Esophagus squamous epithelium (tissue), 4 donors: ENCODE results near the gene RND1.

ENCODE experiments used
- POLR2A ChIP-seq, 4 donors: fragments of 450-650 bp; IDR thresholded peaks; one replicate each; pipeline ENCODE4 v1.6.1; 2017; ENCODE audit warnings: antibody characterized with exemption in 4 of 4, mild to moderate bottlenecking in 4 of 4, moderate library complexity in 3 of 4
- TF ChIP-seq, protein P1 (sequence below), 6 experiments: fragments of 450-650 bp in 4 of 6; fragments of 200-600 bp in 2 of 6; sonication (generic) in 2 of 6; IDR thresholded peaks; one replicate each; pipeline ENCODE4 v1.5.1; 2016 to 2019; ENCODE audit warnings: antibody characterized with exemption in 6 of 6, mild to moderate bottlenecking in 4 of 6, moderate library complexity in 4 of 6

DNA sequence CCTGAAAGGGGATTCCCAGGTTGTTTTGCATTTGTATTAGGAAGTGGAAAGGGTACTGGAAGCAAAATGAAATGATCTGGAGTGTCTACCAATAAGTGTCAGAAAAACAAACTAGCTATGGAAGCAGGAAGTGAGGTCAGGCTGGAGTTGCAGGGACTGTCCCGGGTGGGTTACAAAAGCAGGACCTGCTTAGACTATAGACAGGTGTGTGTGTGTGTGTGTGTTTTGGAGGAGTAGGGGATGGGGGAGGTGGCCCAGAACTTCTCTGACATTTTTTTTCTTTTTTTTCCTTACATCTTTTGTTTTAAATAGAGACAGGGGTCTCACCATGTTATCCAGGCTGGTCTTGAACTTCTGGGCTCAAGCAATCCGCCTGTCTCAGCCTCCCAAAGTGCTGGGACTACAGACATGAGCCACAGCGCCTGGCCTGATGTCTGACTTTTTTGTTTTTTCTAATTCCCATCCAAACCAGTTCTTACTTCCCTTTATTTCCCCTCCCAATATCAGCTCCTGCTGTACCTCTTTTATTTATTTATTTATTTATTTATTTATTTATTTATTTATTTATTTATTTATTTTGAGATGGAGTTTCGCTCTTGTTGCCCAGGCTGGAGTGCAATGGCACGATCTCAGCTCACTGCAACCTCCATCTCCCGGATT lies 512 bp upstream of the RND1 start:
- TF ChIP-seq POLR2A (IDR thresholded peaks at IDR 0.05): no peak
- TF ChIP-seq, protein P1, sequence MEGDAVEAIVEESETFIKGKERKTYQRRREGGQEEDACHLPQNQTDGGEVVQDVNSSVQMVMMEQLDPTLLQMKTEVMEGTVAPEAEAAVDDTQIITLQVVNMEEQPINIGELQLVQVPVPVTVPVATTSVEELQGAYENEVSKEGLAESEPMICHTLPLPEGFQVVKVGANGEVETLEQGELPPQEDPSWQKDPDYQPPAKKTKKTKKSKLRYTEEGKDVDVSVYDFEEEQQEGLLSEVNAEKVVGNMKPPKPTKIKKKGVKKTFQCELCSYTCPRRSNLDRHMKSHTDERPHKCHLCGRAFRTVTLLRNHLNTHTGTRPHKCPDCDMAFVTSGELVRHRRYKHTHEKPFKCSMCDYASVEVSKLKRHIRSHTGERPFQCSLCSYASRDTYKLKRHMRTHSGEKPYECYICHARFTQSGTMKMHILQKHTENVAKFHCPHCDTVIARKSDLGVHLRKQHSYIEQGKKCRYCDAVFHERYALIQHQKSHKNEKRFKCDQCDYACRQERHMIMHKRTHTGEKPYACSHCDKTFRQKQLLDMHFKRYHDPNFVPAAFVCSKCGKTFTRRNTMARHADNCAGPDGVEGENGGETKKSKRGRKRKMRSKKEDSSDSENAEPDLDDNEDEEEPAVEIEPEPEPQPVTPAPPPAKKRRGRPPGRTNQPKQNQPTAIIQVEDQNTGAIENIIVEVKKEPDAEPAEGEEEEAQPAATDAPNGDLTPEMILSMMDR (IDR thresholded peaks at IDR 0.05): no peak
